ENCODE results near the gene NR2F1-AS1.

- TF ChIP-seq CTCF (conservative IDR thresholded peaks at IDR 0.05; ENCODE audit: low read depth, low read length) (no peak), EZH2 (IDR thresholded peaks at IDR 0.05; ENCODE audit: low read length, unreplicated experiment) (no peak), EZH2phosphoT487 (IDR thresholded peaks at IDR 0.05; ENCODE audit: borderline replicate concordance, low read length) (no peak)
These were observed 48.6 kb downstream of the NR2F1-AS1 start for GRCh38 chr5:93532370-93532769.

Measured in PC-3 (cell line).